SKM-1 treated with dmso at 0.1 percent for 144 hours (cell line): ENCODE measurements around the gene REP15.
A peak's percentile ranks its signal among the peaks of the same experiment; 100 is the strongest.
"Not testable (repeated sequence)": the region's sequence is repeated elsewhere in the genome, so short reads cannot be mapped to it uniquely, and the experiment has no call there.

Experiments
- DNase-seq: peaks from one replicate; lab custom pipeline; 2025; ENCODE audit not compliant: unreplicated experiment; lab: John Stamatoyannopoulos, UW

Gene REP15, protein sequence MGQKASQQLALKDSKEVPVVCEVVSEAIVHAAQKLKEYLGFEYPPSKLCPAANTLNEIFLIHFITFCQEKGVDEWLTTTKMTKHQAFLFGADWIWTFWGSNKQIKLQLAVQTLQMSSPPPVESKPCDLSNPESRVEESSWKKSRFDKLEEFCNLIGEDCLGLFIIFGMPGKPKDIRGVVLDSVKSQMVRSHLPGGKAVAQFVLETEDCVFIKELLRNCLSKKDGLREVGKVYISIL

DNA sequence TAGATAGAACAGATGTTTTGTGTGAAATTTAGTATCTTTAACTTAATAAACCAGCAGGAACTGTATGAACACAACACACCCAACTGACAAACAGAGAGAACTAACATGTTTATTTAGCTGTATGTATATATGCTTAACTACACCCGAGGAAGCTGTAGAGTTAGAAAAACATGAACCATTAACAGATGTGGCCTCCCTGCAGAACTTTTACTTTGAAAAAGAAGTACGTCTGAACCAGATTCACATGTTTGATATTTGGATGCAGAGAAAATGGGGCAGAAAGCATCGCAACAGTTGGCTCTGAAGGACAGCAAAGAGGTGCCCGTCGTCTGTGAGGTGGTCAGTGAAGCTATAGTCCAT, at the start of gene REP15:
Gene REP15 (plus strand): TSS at position 155 of the 360 bp plus-strand sequence. CDS start 116 bp downstream, at position 271.
- DNase-seq: no peak

DNA sequence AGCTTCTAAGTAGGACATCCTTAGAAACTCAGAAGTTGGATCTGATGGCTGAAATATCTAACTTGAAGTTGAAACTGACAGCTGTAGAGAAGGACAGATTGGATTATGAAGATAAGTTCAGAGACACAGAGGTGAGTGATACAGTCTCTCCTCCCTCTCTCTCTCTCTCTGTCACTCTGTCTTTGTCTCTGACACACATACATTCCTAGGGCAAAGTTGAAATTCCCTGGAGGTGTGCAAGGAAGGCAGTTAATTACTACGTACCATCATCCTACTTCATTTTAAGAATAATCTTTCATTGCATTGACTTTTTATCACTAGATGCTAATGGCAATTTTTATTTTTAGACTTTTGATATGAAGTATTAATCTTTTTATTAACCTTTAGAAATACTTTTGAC, 46.2 kb upstream of the REP15 start:
- DNase-seq: no peak

DNA sequence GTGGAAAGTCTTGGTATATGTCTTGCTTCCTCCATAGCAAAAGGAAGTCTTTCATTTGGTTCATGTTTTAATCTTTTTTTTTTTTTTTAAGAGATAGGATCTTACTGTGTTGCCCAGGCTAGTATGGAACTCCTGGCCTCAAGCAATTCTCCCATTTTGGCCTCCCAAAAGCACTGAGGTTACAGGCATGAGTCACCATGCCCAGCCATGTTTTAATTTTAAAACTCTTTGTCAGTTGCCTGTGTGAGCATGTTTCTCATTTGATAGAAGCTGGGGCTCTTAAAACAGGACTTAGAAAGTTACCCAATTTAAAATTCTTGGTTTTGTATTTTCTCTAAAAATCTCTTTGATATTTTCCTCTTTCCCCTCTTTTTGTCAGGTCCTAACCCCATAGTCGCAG, 45.0 kb upstream of the REP15 start:
- no peak for DNase-seq

DNA sequence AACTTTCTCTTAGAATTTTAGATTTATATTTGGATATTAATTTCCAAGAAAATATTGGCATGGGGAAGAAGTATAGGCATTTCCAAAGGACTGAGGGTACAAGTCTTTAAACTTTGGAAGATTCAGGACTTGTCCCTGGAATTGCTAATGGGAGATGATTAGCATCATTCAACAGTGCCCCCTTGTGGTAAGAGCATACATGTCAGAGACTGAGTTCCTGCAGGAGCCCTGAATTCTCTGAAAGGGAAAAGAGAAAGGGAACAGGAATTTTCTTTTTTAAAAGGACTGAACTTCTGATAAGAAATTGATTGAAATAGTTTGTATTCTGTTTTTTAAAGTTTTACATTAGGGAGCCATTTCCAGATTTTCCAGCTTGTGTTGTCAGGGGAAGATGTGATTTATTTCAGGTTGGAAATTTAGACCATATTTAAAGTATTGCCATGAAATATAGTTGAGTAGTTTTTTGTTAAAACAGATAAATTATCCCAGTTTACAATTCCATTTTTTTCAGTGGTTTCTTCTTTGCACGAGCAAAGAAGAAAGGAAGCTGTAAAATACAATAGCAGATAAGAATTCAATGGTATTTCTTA, 44.0 kb upstream of the REP15 start:
- DNase-seq: peak; percentile 7

DNA sequence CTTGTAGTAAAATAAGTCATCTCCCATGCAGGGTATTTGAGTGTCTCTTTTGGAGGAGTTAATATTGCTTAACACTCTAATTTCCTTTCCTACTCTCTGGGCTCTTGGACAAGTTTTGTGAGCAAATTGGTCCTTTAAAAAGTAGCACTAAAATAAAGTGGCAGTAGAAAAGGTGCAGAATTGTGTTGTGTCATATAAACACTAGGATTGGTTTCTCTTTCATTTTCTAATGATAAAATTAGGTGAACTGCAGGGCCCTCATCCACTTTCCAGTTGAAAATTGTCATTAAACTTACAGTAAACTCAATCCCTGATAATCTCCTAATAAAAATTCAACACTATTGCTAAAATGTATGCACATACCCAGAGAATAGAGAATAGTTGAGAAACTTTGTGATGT, 42.6 kb upstream of the REP15 start:
- DNase-seq: no peak

DNA sequence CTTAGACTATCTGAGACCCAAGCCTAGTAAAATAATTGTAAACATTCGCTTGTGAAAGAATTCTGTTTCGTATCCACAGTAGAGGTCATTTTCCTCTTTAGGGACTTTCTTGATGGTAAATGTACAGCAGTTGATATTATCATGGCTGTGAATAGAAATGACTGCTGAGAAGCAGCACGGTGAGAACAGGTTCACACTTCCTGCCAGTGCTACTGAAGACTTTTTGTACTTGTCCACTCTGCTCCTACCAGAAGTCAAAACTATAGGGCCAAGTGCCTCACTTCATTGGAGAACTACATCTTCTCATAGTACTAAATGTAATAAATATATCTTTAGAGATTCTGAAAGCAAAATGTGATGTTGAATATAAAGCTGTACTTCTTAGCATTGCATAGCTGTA, 40.8 kb upstream of the REP15 start:
- DNase-seq: not testable (repeated sequence)

DNA sequence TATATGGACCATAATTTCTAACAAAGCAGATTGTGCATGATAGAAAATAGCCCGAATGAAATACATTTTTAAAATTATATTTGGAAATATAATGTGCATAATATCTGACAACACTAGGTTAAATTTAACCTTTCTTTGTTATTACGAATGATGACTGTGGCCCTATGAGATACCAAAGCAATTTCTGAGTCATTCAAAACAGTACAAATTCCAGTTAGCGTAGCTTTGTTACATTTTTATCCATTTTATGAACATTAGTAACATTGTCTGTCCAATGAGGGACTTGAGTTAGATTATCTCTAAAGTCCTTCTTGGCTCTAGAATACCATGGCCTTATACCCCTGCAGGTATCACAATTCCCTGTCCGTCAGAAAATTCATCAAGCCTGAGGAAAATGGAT, 39.0 kb upstream of the REP15 start:
- no peak for DNase-seq

DNA sequence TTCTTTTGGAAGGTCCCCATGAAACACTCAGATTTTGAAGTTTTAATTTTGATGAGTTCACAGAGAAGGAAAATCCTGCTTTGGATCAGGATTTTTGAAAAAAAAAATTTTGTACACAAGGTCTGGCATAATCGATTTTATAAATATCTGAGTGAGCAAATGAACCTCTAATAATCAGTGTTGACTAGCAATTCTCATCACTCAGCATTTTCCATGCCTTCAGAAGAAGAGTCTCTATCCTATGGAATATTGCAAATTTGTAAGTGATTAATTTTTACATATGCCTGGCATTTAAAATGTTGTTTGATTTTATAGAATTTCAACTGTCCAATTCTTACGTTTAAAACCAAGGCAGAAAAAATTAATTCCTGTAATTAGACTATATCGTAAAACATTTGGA, 30.5 kb upstream of the REP15 start:
- DNase-seq: no peak

DNA sequence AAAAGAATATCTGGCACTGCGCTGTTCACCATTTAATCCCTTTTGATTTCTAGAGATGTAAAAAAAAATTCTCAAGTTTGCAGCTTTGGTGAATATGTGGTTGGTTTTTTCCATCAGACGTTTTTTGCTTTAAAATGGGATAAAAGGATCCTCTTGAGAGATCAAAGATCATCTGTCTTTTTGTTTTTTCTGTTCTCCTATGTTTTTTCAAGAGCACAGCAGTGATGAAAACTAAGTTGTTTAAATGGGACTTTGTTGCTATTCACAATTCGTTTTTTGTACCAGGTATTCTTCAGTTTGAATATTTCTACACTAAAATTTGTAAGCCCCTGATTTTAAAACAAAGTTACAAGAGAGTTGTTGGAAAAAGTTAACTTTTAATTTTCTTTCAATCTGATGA, 29.7 kb upstream of the REP15 start:
- no peak for DNase-seq

DNA sequence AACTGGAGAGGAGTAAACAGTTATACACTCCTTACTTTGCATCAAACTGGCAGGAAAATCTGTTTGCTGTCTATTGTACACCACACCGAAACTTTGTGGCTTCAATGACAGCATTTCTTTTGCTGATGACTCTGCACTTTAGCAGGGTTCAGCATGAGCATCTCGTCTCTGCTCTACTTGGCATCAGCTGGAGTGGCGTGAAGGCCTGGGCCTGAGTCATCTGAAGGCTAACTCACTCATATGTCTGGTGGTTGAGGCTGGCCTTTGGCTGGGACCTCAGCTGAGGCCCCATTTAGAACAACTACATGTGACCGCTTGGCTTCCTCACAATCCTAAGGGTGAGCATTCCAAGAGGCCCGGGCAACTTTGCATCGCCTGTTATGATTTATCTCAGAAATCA, 28.7 kb upstream of the REP15 start:
- no peak for DNase-seq

DNA sequence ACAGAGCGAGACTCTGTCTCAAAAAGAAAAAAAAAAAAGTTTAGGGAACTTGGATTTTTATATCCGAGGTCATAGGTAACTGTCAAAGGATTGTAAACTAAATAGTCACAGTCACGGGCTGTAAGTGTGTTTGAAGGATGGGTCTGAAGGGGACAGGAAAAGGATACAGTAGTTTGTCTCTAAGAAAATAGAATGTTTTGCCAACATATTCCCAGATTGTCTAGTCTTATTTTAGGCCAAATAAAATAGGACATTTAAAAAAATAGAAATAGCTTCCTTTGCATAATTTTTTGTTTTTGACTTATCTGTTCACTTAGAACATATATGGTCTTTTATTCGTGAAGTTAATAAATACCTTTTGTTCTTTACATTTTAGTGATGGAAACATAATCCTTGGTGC, 24.2 kb upstream of the REP15 start:
- DNase-seq: no peak

DNA sequence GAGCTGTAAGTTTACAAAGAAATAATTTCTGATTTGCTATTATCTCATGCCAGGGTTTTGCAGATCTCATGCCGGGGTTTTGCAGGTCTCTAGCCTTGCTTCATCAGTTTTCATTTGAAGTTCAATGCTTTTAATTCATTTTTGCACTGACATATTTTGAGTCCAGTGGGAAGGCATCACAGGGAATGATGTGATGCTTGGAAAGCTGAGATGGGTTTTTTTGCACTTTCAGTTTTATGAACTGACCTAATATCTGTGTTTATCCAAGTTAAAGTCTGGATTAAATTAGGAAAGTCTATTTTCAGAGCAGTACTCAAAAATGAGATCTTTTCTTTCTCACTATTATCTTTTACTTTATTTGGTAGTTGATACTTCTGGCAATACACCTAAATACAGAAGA, 23.6 kb upstream of the REP15 start:
- no peak for DNase-seq

DNA sequence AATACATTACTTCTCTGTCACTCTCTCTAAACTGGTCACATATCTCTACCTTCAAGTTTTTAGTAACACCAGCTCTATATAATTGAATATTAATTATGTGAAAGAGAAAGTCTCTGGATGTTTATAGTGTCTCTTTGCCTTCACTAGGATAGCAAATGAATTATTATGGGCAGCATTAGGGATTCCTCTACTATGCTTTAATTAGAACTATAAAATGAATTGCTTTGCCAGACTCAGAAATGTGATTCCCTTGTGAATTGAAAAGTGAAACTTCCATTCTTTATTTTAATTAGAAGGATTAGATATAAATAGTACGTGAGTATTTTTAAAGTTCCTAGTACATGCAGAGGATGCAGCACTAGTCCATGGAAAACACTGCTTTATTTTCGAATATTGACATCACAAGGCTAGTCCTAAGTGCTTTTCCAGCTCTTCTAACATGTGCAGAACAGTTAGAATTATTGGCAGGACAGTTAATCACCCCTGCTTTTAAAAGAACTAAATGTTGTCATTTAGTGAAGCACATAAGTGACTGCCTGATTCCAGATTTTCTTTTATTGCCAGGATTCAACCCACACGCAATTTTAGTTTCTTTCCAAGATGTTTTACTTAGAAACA, 23.0 kb upstream of the REP15 start:
- no peak for DNase-seq

DNA sequence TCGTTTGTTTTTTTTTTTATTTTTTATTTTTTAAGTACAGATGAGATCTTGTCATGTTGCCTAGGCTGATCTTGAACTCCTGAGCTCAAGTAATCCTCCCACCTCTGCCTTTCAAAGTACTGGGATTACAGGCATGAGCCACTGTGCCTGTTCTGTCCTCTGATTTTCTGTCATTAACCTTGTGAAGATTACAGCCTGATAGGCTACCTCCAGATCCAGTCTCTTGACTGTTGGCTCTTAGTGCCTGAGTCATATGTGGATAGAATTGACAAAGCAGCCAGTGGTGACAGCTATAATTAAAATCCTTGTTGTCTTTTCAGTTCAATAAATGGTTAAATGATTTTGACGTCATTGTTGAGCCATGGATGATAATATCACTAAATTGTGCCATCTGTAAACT, 21.3 kb upstream of the REP15 start:
- no peak for DNase-seq

DNA sequence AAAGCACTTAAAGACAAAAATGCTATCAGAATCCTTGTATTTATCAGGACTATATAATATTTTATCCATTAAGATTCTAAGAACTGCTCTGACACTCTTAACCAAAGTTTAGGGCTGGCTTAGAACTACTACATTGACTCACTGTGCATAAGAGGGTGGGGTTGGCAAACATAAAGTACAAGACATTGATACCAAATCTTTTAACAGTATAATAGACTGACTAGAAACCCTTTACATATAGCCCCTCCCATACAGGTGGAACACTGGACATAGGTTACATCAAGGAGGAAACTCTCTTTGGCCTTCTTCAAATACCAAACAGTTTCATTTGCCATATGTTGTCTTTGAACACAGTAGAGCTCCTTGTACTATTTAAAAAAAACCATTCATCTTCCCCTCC, 15.6 kb upstream of the REP15 start:
- no peak for DNase-seq

DNA sequence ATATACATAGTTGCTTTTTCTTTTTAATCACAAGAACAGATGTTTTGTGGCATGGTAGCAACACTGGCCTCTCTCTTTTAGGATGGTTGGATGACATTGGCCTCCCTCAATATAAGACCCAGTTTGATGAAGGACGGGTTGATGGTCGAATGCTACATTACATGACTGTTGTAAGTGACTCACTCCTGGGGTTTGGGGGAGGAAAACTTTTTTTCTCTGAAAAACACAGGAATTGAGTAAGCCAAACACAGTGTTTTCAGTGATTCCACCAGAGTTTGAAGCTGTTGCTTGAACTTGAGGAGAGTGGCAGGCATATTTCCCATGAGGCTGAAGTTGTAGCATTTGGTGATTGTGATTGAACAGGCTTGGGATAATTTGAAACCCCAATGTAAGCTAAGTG, 13.7 kb upstream of the REP15 start:
- no peak for DNase-seq

DNA sequence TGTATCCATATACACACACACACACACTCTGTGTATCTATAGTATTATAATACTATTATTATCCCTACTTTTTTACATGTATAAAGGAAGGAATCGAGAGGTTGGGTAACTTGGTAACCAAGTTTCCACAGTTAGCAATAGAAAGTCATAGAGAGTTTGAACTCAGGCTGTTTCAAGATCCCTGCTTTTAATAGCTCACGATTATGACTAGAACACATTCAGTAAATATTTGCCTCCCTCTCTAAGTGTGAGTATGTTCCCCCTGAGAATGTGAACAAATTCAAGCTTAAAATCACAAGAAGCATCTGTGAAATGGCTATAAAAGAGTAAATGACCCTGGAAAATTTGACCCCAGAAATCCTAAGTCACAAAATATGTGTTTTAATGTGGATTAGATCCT, 11.0 kb upstream of the REP15 start:
- no peak for DNase-seq

DNA sequence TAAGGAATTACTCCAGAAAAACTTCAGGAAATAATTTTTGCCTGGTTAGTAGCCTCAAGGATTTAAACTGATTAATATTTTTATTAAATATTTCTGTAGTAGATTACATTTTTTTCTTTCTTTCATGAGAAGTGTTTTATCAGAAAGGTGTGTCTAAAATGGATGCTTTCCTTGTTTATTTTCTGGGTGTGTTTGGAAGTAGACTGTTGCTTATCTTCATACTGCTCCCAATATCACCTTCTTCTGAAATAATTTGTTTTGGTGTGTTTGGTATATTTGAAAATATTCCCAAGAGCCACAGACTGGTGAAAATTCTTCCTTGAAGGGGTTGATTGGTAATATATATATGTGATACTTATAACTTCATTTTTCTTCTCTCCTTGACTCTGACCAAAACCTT, 10.1 kb upstream of the REP15 start:
- DNase-seq: no peak

DNA sequence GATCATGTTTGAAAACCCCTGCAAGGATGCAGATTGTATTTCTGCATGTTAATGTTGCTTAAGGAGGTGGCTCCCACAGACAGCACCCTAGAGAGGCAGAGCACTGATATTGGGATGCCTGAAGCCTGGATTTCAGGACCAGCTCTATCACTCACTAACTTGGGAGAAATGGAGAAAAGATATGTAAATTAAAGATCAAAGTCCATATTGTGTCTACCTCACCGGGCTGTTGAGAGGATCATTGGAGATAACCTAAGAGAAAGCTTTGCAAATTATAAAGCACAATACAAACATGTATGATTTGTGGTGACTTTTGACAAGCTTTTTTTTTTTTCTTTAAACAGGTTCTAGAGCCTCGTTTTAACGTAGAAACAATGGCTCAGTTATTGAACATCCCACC, 7.6 kb upstream of the REP15 start:
- no peak for DNase-seq

DNA sequence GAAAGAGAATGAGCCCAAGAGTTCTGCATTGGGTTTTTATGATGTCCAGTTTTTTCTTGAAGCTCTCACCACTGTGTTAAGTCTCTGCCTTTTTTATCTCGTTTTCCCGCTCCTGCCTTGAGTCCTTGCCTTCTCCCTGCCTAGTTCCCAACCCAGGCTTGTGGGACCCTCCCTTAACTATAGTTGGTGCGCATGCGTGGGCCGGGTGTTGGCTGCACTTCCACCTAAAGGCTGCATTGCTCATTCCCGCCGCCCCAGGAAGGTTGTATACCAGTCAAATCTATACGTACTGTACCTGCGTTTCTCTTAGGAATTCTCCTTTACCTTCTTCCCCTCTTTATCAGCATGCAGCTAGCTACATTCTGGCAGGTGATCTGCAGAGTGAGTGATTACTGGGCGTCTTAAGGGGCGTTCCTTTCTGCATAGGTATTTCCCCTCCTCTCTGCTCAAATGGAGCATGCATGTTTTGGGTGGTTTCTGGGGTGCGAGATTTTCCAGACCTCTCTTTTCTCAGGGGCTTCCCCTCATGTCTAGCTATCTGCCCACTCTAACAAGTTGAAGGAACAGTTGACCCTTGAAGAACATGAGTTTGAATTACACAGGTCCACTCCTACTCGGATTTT, 6.6 kb upstream of the REP15 start:
- DNase-seq: no peak

DNA sequence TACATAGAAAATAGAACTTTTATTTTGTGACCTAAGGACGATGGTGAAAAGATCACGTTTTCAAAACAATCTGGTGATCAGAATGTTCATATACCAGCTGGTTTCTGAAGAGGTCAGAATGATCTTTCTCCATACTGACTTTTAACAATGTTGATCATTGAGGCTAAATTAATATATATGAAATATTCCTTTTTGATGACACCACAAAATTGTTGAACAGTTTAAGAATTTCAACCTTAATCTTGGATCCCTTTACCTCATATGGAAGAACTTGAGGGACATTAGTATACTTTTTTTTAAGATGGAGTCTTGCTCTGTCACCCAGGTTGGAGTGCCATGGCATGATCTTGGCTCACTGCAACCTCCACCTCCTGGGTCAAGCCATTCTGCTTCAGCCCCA, 2.8 kb upstream of the REP15 start:
- no peak for DNase-seq

DNA sequence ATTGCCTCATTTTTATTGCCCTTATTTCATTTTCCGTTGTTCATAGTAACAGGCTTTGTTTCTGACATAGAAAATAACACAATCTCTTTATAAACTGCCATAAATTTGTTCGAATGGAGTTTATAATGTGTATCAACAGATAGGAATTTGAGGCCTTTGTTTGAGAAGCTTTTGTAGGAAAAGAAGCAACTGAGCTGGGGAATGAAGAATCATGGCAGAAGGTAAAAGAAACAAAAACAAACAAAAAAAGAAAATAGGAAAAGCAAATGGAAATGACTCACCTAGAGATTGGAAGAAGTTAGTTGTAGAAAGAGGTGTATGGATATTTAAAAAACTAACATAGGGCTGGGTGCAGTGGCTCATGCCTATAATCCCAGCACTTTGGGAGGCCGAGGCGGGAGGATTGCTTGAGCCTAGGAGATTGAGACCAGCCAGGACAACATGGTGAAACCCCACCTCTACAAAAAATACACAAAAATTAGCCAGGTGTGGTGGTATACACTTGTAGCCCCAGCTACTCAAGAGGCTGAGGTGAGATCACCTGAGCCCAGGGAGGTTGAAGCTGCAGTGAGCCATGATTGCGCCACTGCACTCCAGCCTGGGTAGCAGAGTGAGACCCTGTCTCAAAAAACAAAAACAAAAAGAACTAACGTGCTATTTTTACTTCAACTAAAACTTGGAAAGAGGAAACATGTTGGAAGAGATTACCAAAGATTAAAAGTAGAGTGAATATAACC, 523 bp upstream of the REP15 start:
- no peak for DNase-seq
